Calu3 (cell line): Measurements from ENCODE around the gene CPM. TPM values are rescaled to one million over a fixed set of nuclear protein-coding genes. Genes with fewer than 3 reads are reported as not detected.
A peak's percentile ranks its signal among the peaks of the same experiment; 100 is the strongest.

Source experiments
- BruUV-seq: library from RNA; stranded (reverse); fragments of 400-500 nt; replicated peaks from 2 replicates; lab custom pipeline; 2021; lab: Mats Ljungman, UMichigan
- CTCF ChIA-PET: fragments of 300-600 bp; sonication (Branson Sonifier 250); formaldehyde crosslinking; loops from one replicate; lab custom pipeline; 2022; ENCODE audit warnings: antibody characterized with exemption; lab: Charles Lee
- DNase-seq: peaks from one replicate; pipeline ENCODE4 v3.0.0; 2022
- H3K27ac Mint-ChIP-seq: one replicate; pipeline ENCODE4 v1.8.0; 2022; ENCODE audit warnings: mixed read lengths; ENCODE audit not compliant: unreplicated experiment
- H3K27me3 Mint-ChIP-seq: one replicate; pipeline ENCODE4 v1.8.0; 2022; ENCODE audit warnings: mixed read lengths; ENCODE audit not compliant: unreplicated experiment
- H3K36me3 Mint-ChIP-seq: one replicate; pipeline ENCODE4 v1.8.0; 2022; ENCODE audit warnings: mild to moderate bottlenecking, moderate library complexity, mixed read lengths; ENCODE audit not compliant: insufficient read depth, unreplicated experiment
- H3K4me1 Mint-ChIP-seq: one replicate; pipeline ENCODE4 v1.8.0; 2022; ENCODE audit warnings: mild to moderate bottlenecking, low read depth, mixed read lengths; ENCODE audit not compliant: unreplicated experiment
- H3K4me3 Mint-ChIP-seq: one replicate; pipeline ENCODE4 v1.8.0; 2022; ENCODE audit warnings: mild to moderate bottlenecking, low read depth, moderate library complexity, mixed read lengths; ENCODE audit not compliant: unreplicated experiment
- H3K9me3 Mint-ChIP-seq: one replicate; pipeline ENCODE4 v1.8.0; 2022; ENCODE audit warnings: low read depth, mixed read lengths; ENCODE audit not compliant: unreplicated experiment
- intact Hi-C: fragments of 100-400 bp; cut with micrococcal nuclease; formaldehyde crosslinking; loops from one replicate; pipeline ENCODE4 v1.10.0; 2022; ENCODE audit not compliant: unreplicated experiment
- total RNA-seq: library from RNA; stranded (reverse); gene quantifications from 2 replicates; pipeline ENCODE4 v1.2.3, GENCODE V29; 2022
- TF ChIP-seq, protein P1 (sequence below): fragments of 200-600 bp; IDR thresholded peaks from one replicate; pipeline ENCODE4 v1.8.0; 2022; ENCODE audit warnings: antibody characterized with exemption; ENCODE audit not compliant: unreplicated experiment

CPM gene
- total RNA-seq, 1 experiment from 2014 or later = 11.9 TPM

DNA sequence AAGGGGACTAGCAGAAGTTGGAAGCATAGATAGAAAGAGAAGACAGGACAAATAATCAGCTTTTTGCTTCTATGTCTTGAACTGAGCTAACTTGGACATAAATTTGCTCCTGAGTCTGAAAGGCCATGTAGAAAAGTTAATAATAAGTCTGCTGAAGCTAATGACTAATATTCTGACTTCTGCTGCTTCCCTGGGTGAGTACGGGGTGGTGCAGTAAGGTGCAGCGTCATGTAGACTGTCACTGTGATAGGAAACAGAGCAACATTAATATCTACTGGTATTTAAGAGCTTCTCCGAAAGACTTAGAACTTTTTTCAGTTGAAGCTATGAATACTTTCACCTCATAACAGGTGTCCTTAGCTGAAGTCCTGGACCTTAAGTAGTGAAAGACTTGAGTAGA is 34.1 kb upstream of the CPM start:
- intact Hi-C loops = no loop called here
- Mint-ChIP-seq H3K4me1 (peaks cover 55% of the 10 kb centered on the region), H3K4me3 (no peak overlapping the region), H3K36me3 (peaks cover 7% of the 10 kb centered on the region), H3K9me3 (no peaks in the 10 kb centered on the region), H3K27ac (no peak overlapping the region), H3K27me3 (no peaks in the 10 kb centered on the region)
- CTCF ChIA-PET = interaction anchor here (0.5 to 1.2 kb wide), 2 partner anchors 9 to 19 kb away, joined by 3 to 4 read pairs; no protein-coding TSS in a partner anchor
- DNase-seq = no peak
- TF ChIP-seq, protein P1, sequence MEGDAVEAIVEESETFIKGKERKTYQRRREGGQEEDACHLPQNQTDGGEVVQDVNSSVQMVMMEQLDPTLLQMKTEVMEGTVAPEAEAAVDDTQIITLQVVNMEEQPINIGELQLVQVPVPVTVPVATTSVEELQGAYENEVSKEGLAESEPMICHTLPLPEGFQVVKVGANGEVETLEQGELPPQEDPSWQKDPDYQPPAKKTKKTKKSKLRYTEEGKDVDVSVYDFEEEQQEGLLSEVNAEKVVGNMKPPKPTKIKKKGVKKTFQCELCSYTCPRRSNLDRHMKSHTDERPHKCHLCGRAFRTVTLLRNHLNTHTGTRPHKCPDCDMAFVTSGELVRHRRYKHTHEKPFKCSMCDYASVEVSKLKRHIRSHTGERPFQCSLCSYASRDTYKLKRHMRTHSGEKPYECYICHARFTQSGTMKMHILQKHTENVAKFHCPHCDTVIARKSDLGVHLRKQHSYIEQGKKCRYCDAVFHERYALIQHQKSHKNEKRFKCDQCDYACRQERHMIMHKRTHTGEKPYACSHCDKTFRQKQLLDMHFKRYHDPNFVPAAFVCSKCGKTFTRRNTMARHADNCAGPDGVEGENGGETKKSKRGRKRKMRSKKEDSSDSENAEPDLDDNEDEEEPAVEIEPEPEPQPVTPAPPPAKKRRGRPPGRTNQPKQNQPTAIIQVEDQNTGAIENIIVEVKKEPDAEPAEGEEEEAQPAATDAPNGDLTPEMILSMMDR = no peak
- BruUV-seq = no TSS peak

DNA sequence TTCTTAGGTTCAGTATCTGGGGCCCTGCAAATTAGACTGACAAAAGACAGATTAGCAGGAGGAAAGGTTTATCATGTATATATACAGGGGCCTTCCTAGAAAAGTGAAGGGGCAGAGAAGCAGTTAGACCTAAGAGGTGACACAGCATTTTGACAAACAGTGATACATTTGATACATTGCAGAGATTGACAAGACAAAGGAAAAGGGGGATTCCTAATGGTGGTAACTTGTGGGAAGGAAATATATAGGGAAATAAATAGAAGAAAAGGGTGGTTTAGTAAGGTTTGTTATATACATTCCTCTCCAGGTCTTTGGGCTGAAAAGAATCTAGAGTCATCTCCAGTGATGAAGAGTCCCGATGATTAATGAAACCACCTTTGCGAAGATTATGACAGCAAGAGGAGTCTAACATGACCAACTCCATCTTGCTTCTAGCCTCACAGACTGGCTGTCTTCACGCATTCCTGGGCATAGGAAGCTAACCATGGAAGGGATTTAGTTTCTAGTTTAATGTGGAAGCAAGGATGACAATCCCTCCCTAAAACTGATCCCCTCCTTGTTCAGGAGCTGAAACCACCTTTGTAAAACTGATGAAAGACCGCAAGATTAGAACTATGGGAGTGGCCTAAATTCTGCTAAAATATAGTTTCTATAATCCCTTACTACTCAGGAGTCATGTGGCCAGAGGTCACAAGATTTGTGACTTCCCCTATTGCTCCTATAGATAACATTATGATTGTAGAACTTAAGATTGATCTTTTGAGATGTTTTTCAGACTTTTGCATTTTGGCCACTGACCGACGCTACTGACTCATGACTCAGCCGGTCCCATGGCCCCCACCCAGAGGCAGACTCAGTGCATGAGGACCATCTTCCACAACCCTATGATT is 31.1 kb upstream of the CPM start:
- no peak overlapping the region for H3K4me3 Mint-ChIP-seq
- CTCF ChIA-PET = no interaction called here
- DNase-seq = no peak
- no peaks in the 10 kb centered on the region for H3K9me3 Mint-ChIP-seq
- H3K27me3 Mint-ChIP-seq = no peaks in the 10 kb centered on the region
- H3K27ac Mint-ChIP-seq = peak overlapping the region; percentile 65
- BruUV-seq = no TSS peak
- peaks cover 41% of the 10 kb centered on the region for H3K4me1 Mint-ChIP-seq
- TF ChIP-seq, protein P1 = no peak
- intact Hi-C loops = no loop called here
- H3K36me3 Mint-ChIP-seq = peaks cover 7% of the 10 kb centered on the region

DNA sequence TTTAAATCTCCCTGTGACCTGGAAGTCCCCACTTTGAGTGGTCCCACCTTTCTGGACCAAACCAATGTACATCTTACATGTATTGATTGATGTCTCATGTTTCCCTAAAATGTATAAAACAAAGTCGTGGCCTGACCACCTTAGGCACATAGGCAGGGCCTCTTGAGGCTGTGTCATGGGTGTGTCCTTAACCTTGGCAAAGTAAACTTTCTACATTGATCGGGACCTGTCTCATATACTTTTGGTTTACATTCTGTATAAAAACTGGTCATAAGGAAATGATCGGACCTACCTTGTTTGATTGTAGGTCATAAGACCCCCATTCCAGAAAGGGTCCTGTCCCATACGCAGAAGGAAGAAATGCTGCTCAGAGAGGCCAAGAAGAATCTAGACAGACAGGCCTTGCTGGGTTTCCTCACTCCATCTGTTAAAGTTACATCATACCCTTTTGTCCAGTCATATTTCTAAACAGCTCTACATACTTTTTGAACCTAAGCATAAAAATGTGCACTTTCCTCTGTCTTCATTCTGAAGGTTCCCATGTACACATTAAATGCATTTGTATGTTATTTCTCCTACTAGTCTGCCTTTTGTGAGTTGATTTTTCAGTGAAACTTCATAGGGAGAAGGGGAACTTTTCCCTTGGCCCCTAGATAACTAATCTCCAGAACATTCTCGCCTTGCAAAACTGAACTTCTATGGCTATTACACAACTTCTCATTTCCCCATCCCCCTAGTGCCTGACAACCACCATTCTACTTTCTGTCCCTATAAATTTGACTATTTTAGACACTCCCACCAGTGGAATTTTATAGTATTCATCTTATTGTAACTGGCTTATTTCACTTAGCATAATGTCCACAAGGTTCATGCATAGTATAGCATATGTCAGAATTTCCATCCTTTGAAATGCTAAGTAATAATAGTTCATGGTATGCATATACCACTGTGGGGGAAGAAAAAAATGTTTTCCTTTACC is 30.2 kb upstream of the CPM start:
- CTCF ChIA-PET = interaction anchor here (0.6 kb wide), 1 partner anchor 353 kb away, joined by 3 read pairs; no protein-coding TSS in a partner anchor
- no peaks in the 10 kb centered on the region for H3K9me3 Mint-ChIP-seq
- peaks cover 41% of the 10 kb centered on the region for H3K4me1 Mint-ChIP-seq
- H3K27me3 Mint-ChIP-seq = no peaks in the 10 kb centered on the region
- peaks cover 7% of the 10 kb centered on the region for H3K36me3 Mint-ChIP-seq
- peak; percentile 29 for DNase-seq
- intact Hi-C loops = no loop called here
- no peak overlapping the region for H3K4me3 Mint-ChIP-seq
- TF ChIP-seq, protein P1 = no peak
- BruUV-seq = TSS peak; percentile 41
- H3K27ac Mint-ChIP-seq = peak overlapping the region; percentile 65

DNA sequence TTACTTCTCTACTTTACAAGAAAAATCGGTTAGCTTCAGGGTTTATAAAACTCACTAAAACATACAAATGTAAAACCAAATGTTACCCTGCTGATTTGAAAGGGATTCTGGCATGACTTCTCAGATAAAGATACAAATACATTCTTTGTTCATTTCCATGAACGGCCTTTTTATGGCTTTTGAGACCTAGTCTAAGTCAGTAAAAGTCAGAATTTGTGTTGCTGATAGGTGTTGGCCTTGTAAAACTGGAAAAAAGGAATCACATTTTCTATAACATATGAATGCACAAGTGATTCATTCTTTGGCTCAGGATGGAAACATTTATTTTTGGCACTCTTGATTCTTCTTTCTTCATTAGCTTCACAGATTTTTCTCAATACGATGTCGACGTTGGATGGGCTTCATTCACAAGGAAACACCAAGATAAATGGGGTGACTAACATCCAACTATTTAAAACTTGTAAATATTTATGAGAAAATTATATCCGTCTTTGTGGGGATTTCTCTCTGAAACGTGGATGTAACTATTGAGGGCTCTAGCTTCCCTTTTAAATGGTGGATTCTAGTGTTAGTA is 27.0 kb upstream of the CPM start:
- Mint-ChIP-seq H3K36me3 (peaks cover 7% of the 10 kb centered on the region), H3K27ac (no peak overlapping the region), H3K27me3 (no peaks in the 10 kb centered on the region), H3K4me1 (peaks cover 24% of the 10 kb centered on the region), H3K9me3 (no peaks in the 10 kb centered on the region), H3K4me3 (no peak overlapping the region)
- TF ChIP-seq, protein P1 = no peak
- no peak for DNase-seq
- CTCF ChIA-PET = no interaction called here
- no TSS peak for BruUV-seq
- intact Hi-C loops = no loop called here
